Testis (tissue), 3 donors: ENCODE measurements around the gene DIDO1. TPM values are rescaled to one million over a fixed set of nuclear protein-coding genes. Genes with fewer than 3 reads are reported as not detected.

ENCODE experiments used
- DNase-seq: peaks from one replicate; pipeline ENCODE4 v3.0.0-alpha.2; 2019
- H3K27ac ChIP-seq, 2 donors: fragments of 200-600 bp; sonication (generic); one replicate each; pipeline ENCODE4 v1.5.1; 2019
- H3K27me3 ChIP-seq: fragments of 200-600 bp; sonication (generic); one replicate; pipeline ENCODE4 v1.5.1; 2019
- H3K36me3 ChIP-seq: fragments of 200-600 bp; sonication (generic); one replicate; pipeline ENCODE4 v1.5.1; 2017; ENCODE audit warnings: low read depth; ENCODE audit errors: missing control alignments
- H3K4me1 ChIP-seq: fragments of 200-600 bp; sonication (generic); one replicate; pipeline ENCODE4 v1.5.1; 2019
- H3K4me3 ChIP-seq, 2 donors: fragments of 200-600 bp; sonication (generic); one replicate each; pipeline ENCODE4 v1.5.1; 2017 to 2019
- H3K9me3 ChIP-seq: fragments of 200-600 bp; sonication (generic); one replicate; pipeline ENCODE4 v1.5.1; 2017
- POLR2A ChIP-seq: fragments of 450-650 bp; IDR thresholded peaks from one replicate; pipeline ENCODE4 v1.6.1; 2017; ENCODE audit warnings: antibody characterized with exemption, mild to moderate bottlenecking, moderate library complexity
- WGBS, 2 donors: methylation state at CpG; one replicate each; pipeline ENCODE4 v1.1.5; 2018; 5-methylcytosine and 5-hydroxymethylcytosine counted together
- intact Hi-C: fragments of 100-400 bp; cut with DNase I; formaldehyde crosslinking; loops from one replicate; pipeline ENCODE4 v1.15.1; 2023; ENCODE audit warnings: low total_unique reads
- polyA plus RNA-seq: library from polyadenylated mRNA; stranded (reverse); fragments of 350-450 nt; fragmentation: Illumina TruSeq; extraction: RNeasy Lipid Tissue Mini Kit (QIAGEN cat#74804); gene quantifications from one replicate; pipeline ENCODE4 v1.2.3, GENCODE V29; 2014; ENCODE audit warnings: low read depth, low replicate concordance; ENCODE audit not compliant: insufficient read depth
- total RNA-seq, 2 donors: library from RNA; depleted of rRNA; stranded (reverse); fragments of >200 nt; gene quantifications; one replicate each; pipeline ENCODE4 v1.2.3, GENCODE V29; 2016
- TF ChIP-seq, protein P1 (sequence below), 3 experiments: fragments of 450-650 bp in 2 of 3; fragments of 200-600 bp in 1 of 3; sonication (generic) in 1 of 3; IDR thresholded peaks; one replicate each; pipeline ENCODE4 v1.5.1; 2016 to 2019; ENCODE audit warnings: antibody characterized with exemption in 3 of 3, mild to moderate bottlenecking in 2 of 3, moderate library complexity in 1 of 3

Gene DIDO1
- total and polyA plus RNA-seq, 3 donors from 2014 or later: 50.5 to 99.7 (median 98.6) TPM

DNA sequence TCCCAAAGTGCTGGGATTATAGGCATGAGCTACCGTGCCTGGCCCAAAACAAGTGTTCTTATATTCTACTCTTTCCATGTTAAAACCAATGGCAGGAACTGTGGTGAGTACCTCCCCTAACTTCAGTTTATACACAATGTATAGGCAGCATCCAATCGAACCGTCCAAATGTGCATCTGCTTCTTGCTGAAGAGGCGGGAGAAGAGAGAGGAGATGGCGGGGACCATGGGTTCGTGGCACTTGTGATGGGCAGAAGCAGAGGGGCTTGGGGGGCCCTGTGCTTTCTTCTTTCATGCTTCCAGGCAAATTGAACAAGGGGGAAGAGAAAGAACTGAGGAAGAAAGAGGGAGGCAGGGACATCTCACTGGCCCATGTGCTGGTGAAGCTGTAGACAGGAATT is 53.4 kb downstream of the DIDO1 start:
- intact Hi-C loops: no loop called here
- Histone ChIP-seq H3K4me1 (peaks cover 18% of the 10 kb centered on the region), H3K4me3 (no peak overlapping the region), H3K27ac (peak overlapping the region in 1 of 2 donors; percentile 80), H3K36me3 (no peaks in the 10 kb centered on the region), H3K9me3 (no peaks in the 10 kb centered on the region), H3K27me3 (no peaks in the 10 kb centered on the region)
- WGBS, 2 donors: 91 to 94% methylated on average over 6 of the region's 6 CpGs
- DNase-seq: no peak
- TF ChIP-seq, protein P1, sequence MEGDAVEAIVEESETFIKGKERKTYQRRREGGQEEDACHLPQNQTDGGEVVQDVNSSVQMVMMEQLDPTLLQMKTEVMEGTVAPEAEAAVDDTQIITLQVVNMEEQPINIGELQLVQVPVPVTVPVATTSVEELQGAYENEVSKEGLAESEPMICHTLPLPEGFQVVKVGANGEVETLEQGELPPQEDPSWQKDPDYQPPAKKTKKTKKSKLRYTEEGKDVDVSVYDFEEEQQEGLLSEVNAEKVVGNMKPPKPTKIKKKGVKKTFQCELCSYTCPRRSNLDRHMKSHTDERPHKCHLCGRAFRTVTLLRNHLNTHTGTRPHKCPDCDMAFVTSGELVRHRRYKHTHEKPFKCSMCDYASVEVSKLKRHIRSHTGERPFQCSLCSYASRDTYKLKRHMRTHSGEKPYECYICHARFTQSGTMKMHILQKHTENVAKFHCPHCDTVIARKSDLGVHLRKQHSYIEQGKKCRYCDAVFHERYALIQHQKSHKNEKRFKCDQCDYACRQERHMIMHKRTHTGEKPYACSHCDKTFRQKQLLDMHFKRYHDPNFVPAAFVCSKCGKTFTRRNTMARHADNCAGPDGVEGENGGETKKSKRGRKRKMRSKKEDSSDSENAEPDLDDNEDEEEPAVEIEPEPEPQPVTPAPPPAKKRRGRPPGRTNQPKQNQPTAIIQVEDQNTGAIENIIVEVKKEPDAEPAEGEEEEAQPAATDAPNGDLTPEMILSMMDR (IDR thresholded peaks at IDR 0.05): no peak
- TF ChIP-seq POLR2A: no peak

DNA sequence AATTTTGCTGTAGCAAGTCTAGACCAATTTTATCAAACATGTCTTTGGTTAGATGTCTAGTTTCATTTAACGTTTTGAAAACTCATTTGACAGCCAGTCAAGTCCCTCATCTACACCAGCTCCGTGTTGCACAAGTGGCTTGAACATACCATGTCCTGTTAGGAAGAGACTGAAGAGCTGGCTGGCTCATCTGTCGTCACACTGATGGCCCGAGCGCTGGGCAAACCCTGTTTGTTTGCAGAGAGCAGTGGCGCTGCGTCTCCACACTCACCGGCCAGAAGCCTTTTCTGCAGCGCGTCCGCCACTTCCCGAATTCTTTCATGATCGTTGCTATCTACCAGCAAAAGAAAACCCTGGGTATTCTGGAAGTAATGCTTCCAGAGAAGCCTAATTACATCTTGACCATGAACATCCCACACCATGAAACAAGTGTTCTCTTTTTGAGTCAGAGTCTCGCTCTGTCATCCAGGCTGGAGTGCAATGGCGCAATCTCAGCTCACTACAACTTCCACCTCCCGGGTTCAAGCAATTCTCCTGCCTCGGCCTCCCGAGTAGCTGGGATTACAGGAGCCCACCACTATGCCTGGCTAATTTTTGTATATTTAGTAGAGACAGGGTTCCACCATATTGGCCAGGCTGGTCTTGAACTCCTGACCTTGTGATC is 54.0 kb downstream of the DIDO1 start:
- WGBS, 2 donors: 90 to 93% methylated on average over 18 of the region's 18 CpGs
- Histone ChIP-seq H3K4me1 (peaks cover 15% of the 10 kb centered on the region), H3K36me3 (no peaks in the 10 kb centered on the region), H3K4me3 (no peak overlapping the region), H3K9me3 (no peaks in the 10 kb centered on the region), H3K27me3 (no peaks in the 10 kb centered on the region), H3K27ac (no peak overlapping the region)
- intact Hi-C loops: no loop called here
- TF ChIP-seq, protein P1 (IDR thresholded peaks at IDR 0.05): no peak
- TF ChIP-seq POLR2A: no peak
- no peak for DNase-seq

DNA sequence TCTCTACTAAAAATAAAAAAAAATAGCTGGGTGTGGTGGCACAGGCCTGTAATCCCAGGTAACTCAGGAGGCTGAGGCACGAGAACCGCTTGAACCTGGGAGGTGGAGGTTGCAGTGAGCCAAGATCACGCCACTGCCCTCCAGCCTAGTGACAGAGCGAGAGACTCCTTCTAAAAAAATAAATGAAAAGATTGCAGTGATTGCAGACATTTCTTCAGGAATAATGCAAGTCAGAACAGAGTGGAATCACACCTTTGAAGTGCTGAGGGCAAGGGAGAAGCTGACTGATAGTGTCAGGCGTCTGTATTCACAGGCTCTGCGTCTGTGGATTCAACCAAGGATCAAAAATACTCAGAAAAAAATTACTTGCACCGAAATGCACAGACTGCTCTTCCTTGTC is 62.1 kb downstream of the DIDO1 start:
- WGBS, 2 donors: 88 to 90% methylated on average over 7 of the region's 7 CpGs
- no peak overlapping the region for H3K4me3 ChIP-seq
- no peak for TF ChIP-seq POLR2A
- TF ChIP-seq, protein P1 (IDR thresholded peaks at IDR 0.05): no peak
- no peak overlapping the region for H3K27ac ChIP-seq
- H3K27me3 ChIP-seq: no peaks in the 10 kb centered on the region
- H3K9me3 ChIP-seq: no peaks in the 10 kb centered on the region
- intact Hi-C loops: no loop called here
- no peaks in the 10 kb centered on the region for H3K36me3 ChIP-seq
- peaks cover 8% of the 10 kb centered on the region for H3K4me1 ChIP-seq
- no peak for DNase-seq

DNA sequence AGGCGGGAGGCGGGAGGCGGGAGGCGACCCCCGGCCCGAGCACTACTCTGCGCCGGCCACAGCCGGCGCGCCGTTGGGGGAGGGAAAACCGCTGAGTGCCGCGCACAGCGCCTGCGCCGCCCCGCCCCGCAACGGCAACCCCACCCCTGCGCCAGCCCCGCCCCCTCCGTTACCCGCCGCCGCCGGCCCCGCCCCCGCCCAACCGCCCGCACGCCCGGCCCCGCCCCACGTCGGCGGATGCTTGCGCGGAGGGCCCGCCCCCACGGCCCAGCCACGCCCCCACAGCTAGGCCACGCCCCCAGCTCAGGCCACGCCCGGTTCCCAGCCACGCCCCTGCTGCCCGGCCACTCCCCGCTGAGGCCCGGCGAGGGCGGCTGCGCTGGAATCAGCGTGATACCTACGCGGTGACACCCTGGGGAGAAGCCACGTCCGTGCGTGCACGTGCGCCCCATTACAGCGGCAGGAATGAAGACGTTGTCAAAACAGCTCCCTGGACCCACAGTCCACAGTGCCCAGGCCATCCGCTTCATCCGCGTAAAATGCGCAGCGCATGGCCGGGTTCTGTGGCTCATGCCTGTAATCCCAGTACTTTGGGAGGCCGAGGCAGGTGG is 64.5 kb downstream of the DIDO1 start, which contains the start of gene TCFL5:
TSS of gene TCFL5 (minus strand) at position 97 of the 611 bp plus-strand sequence. CDS start 152 bp downstream, outside the sequence.
- H3K9me3 ChIP-seq: no peaks in the 10 kb centered on the region
- 16 to 65% methylated on average over 4 to 24 of the region's 70 CpGs for WGBS, 2 donors
- intact Hi-C loops: no loop called here
- DNase-seq: peak; percentile 91
- H3K27ac ChIP-seq: peak within 1 kb of the TSS in 1 of 2 donors; percentile 48
- TF ChIP-seq, protein P1 (IDR thresholded peaks at IDR 0.05): no peak
- TF ChIP-seq POLR2A: no peak
- H3K27me3 ChIP-seq: no peaks in the 10 kb centered on the region
- no peaks in the 10 kb centered on the region for H3K36me3 ChIP-seq
- peak within 1 kb of the TSS; percentile 41 to 55 for H3K4me3 ChIP-seq
- peaks cover 8% of the 10 kb centered on the region for H3K4me1 ChIP-seq
